GM19193 (cell line): ENCODE measurements around the gene CTSZ.

ENCODE experiments used
- POLR2A ChIP-seq: IDR thresholded peaks from 4 replicates; pipeline ENCODE4 v1.6.1; 2011; ENCODE audit not compliant: insufficient read depth, insufficient read length; ENCODE audit errors: extremely low read depth

The CTSZ gene

GRCh38 chr20:59010321-59010994 lies 3.4 kb upstream of the CTSZ start:
- TF ChIP-seq POLR2A: no peak

- TF ChIP-seq POLR2A: no peak
These were observed 1.8 kb upstream of the CTSZ start for GRCh38 chr20:59008715-59009336.

GRCh38 chr20:59007665-59008511 lies 834 bp upstream of the CTSZ start:
- peak; percentile 50 for TF ChIP-seq POLR2A

GRCh38 chr20:59006167-59006863 lies 739 bp downstream of the CTSZ start:
- TF ChIP-seq POLR2A: no peak

GRCh38 chr20:59005523-59006166 lies 1.4 kb downstream of the CTSZ start:
- no peak for TF ChIP-seq POLR2A

GRCh38 chr20:59004763-59005522 lies 2.1 kb downstream of the CTSZ start:
- peak; percentile 74 for TF ChIP-seq POLR2A

- TF ChIP-seq POLR2A: no peak
These were observed 2.6 kb downstream of the CTSZ start for GRCh38 chr20:59004493-59004762.

GRCh38 chr20:59003836-59004492 lies 3.1 kb downstream of the CTSZ start:
- peak; percentile 3 for TF ChIP-seq POLR2A

GRCh38 chr20:59002874-59003399 lies 4.1 kb downstream of the CTSZ start:
- TF ChIP-seq POLR2A: no peak

GRCh38 chr20:59002388-59002787 lies 4.7 kb downstream of the CTSZ start:
- peak; percentile 45 for TF ChIP-seq POLR2A

GRCh38 chr20:59001449-59002171 lies 5.4 kb downstream of the CTSZ start:
- peak; percentile 36 for TF ChIP-seq POLR2A

GRCh38 chr20:59001068-59001448 lies 6.0 kb downstream of the CTSZ start:
- TF ChIP-seq POLR2A: no peak

GRCh38 chr20:59000326-59000725 lies 6.7 kb downstream of the CTSZ start:
- no peak for TF ChIP-seq POLR2A
